B cell (primary cell): Measurements from ENCODE around the gene NADSYN1. TPM values are rescaled to one million over a fixed set of nuclear protein-coding genes. Genes with fewer than 3 reads are reported as not detected.

Source experiments
- ATAC-seq: fragments of 200-7000 bp; cut with Tn5 transposase; one replicate; pipeline ENCODE4 v1.10.0; 2021; ENCODE audit warnings: low read depth, mild to moderate bottlenecking, moderate number of reproducible peaks, moderate library complexity
- CTCF ChIA-PET: fragments of 350-600 bp; sonication (Branson Sonifier 250); formaldehyde crosslinking; loops from one replicate; lab custom pipeline; 2021; ENCODE audit warnings: antibody characterized with exemption, inconsistent platforms; lab: Charles Lee
- POLR2A ChIA-PET: fragments of 350-600 bp; sonication (Branson Sonifier 250); formaldehyde crosslinking; loops from one replicate; lab custom pipeline; 2021; ENCODE audit warnings: antibody characterized with exemption; lab: Charles Lee
- DNase-seq: peaks from one replicate; pipeline ENCODE4 v3.0.0; 2013
- H2AFZ ChIP-seq: 2 replicates; pipeline ENCODE4 v1.6.1; 2012; ENCODE audit warnings: mild to moderate bottlenecking, low read depth, low read length; ENCODE audit not compliant: insufficient read depth, poor library complexity, severe bottlenecking
- H3K27ac ChIP-seq, 2 donors: 1 replicate in 1 of 2; 2 replicates in 1 of 2; pipeline ENCODE4 v1.5.1; 2012 to 2013; ENCODE audit warnings: low read length in 2 of 2, mild to moderate bottlenecking in 2 of 2, moderate library complexity in 1 of 2
- H3K27me3 ChIP-seq, 4 experiments: fragments of 200-600 bp in 1 of 4; sonication (generic) in 1 of 4; replicated peaks in 1 of 4; 1 replicate in 2 of 4; 2 replicates in 2 of 4; pipeline versions ENCODE4 v1.6.1 to v1.7.0; 2013 to 2016; ENCODE audit warnings: low read length in 3 of 4, mild to moderate bottlenecking in 2 of 4, mixed read lengths in 1 of 4, moderate library complexity in 1 of 4; ENCODE audit not compliant: insufficient read depth in 4 of 4, control insufficient read depth in 3 of 4; ENCODE audit errors: control extremely low read depth in 1 of 4
- H3K36me3 ChIP-seq, 2 experiments: replicated peaks in 1 of 2; 1 replicate in 1 of 2; 2 replicates in 1 of 2; pipeline versions ENCODE4 v1.6.1 to v1.7.1; 2013; ENCODE audit warnings: low read length in 1 of 2; ENCODE audit not compliant: insufficient read depth in 2 of 2, control insufficient read depth in 1 of 2; ENCODE audit errors: control extremely low read depth in 1 of 2, extremely low read depth in 1 of 2
- H3K4me1 ChIP-seq, 2 donors: fragments of 200-600 bp in 1 of 2; sonication (generic) in 1 of 2; 1 replicate in 1 of 2; 2 replicates in 1 of 2; pipeline versions ENCODE4 v1.5.1 to v1.6.1; 2013 to 2017; ENCODE audit warnings: low read length in 2 of 2; ENCODE audit not compliant: control insufficient read depth in 2 of 2, insufficient read depth in 2 of 2
- H3K4me2 ChIP-seq: replicated peaks from 2 replicates; pipeline ENCODE3; 2012; ENCODE audit warnings: mild to moderate bottlenecking, low read depth, low read length; ENCODE audit not compliant: poor library complexity, severe bottlenecking
- H3K4me3 ChIP-seq, 5 experiments: fragments of 200-600 bp in 1 of 5; sonication (generic) in 1 of 5; 1 replicate in 3 of 5; 2 replicates in 2 of 5; pipeline versions ENCODE4 v1.5.1 to v1.7.0; 2011 to 2016; ENCODE audit warnings: low read length in 4 of 5, mild to moderate bottlenecking in 4 of 5, low read depth in 2 of 5, control low read depth in 1 of 5, moderate library complexity in 1 of 5; ENCODE audit not compliant: insufficient read depth in 1 of 5; ENCODE audit errors: control extremely low read depth in 1 of 5, extremely low read depth in 1 of 5
- H3K79me2 ChIP-seq: fragments of 200-600 bp; sonication (generic); one replicate; pipeline ENCODE4 v1.6.0; 2016; ENCODE audit warnings: low read length; ENCODE audit not compliant: control insufficient read depth, insufficient read depth
- H3K9ac ChIP-seq: fragments of 200-600 bp; sonication (generic); 2 replicates; pipeline ENCODE4 v1.6.1; 2017; ENCODE audit warnings: mild to moderate bottlenecking, low read length, moderate library complexity
- H3K9me3 ChIP-seq, 3 donors: one replicate each; pipeline versions ENCODE4 v1.6.1 to v1.7.1; 2013; ENCODE audit warnings: low read length in 2 of 3; ENCODE audit not compliant: control insufficient read depth in 2 of 3, insufficient read depth in 1 of 3; ENCODE audit errors: control extremely low read depth in 1 of 3
- H4K20me1 ChIP-seq: 2 replicates; pipeline ENCODE4 v1.6.0; 2012; ENCODE audit warnings: mild to moderate bottlenecking, low read length; ENCODE audit not compliant: insufficient read depth, control insufficient read depth, poor library complexity, severe bottlenecking
- H3K27ac Mint-ChIP-seq: one replicate; pipeline ENCODE4 v1.8.0; 2021; ENCODE audit warnings: mixed read lengths
- H3K27me3 Mint-ChIP-seq: one replicate; pipeline ENCODE4 v1.8.0; 2021; ENCODE audit warnings: mixed read lengths
- H3K4me1 Mint-ChIP-seq: one replicate; pipeline ENCODE4 v1.8.0; 2021; ENCODE audit warnings: mixed read lengths
- H3K4me3 Mint-ChIP-seq: one replicate; pipeline ENCODE4 v1.8.0; 2021; ENCODE audit warnings: mixed read lengths
- H3K9me3 Mint-ChIP-seq: one replicate; pipeline ENCODE4 v1.8.0; 2022; ENCODE audit warnings: mixed read lengths; ENCODE audit not compliant: insufficient read depth
- EZH2 ChIP-seq: IDR thresholded peaks from 2 replicates; pipeline ENCODE4 v1.6.1; 2012; ENCODE audit warnings: borderline replicate concordance, low read depth, mild to moderate bottlenecking, moderate library complexity, low read length; ENCODE audit not compliant: insufficient read depth, poor library complexity, severe bottlenecking
- WGBS: methylation state at CpG from one replicate; pipeline ENCODE4 v1.1.5; 2013; ENCODE audit warnings: missing lambda C conversion rate; ENCODE audit not compliant: insufficient coverage; 5-methylcytosine and 5-hydroxymethylcytosine counted together
- intact Hi-C: fragments of 100-400 bp; cut with micrococcal nuclease; formaldehyde crosslinking; loops from one replicate; pipeline ENCODE4 v1.10.0; 2022
- polyA plus RNA-seq: library from polyadenylated mRNA; depleted of rRNA; stranded (reverse); fragments of >200 nt; gene quantifications from 2 replicates; pipeline ENCODE4 v1.2.3, GENCODE V29; 2012
- total RNA-seq, 2 donors: library from RNA; stranded (reverse); fragments of 120-200 nt in 1 of 2; gene quantifications; 1 replicate in 1 of 2; 2 replicates in 1 of 2; pipeline versions ENCODE4 v1.2.3 to v1.2.4, GENCODE V29; 2013 to 2022
- TF ChIP-seq, protein P1 (sequence below): fragments of 200-600 bp; IDR thresholded peaks from one replicate; pipeline ENCODE4 v1.8.0; 2022; ENCODE audit warnings: antibody characterized with exemption, mild to moderate bottlenecking

Gene NADSYN1
- total and polyA plus RNA-seq, 2 donors (not counting 1 experiment from before 2014, with no cell fraction given): 153 to 222 TPM

DNA sequence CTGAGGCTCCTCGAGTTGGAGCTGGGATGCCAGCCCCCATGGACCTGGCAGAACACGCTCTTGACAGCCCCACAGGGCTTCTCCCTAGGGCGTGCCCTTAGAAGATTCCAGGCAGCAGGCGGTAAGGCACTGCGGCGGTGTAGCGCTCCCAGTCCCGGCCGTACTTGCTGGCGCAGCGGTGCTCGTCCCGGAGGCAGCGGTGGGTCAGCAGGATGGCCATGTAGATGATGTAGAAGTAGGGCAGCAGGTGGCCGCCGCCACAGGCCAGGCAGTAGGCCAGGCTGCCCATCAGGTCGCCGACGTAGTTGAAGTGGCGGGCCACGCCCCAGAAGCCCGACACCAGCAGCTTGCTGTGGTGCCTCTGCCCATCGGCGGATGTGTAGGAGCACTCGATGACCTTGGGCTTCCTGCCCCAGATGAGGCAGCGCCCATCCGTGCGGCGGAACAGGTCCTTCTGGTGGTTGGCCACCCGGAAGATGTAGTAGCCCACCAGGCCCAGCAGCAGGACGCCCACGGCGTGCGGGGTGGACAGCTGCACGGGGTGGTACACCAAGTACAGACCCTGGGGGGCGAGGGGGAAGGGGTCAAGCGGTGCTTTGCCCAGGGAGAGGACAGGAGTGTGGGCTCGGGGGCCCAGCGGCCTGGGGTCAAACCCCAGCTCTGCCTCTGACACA lies 17.6 kb upstream of the NADSYN1 start:
- Histone ChIP-seq H3K4me3 (no peak overlapping the region), H3K9ac (no peak overlapping the region), H3K36me3 (peaks cover 0 to 21% of the 10 kb centered on the region in 2 experiments), H2AFZ (no peak overlapping the region), H3K27me3 (no peaks in the 10 kb centered on the region), H3K4me1 (no peaks in the 10 kb centered on the region), H4K20me1 (no peaks in the 10 kb centered on the region), H3K79me2 (no peaks in the 10 kb centered on the region), H3K4me2 (no peak overlapping the region), H3K9me3 (no peaks in the 10 kb centered on the region), H3K27ac (no peak overlapping the region)
- no peak overlapping the region for H3K4me3 Mint-ChIP-seq
- no peaks in the 10 kb centered on the region for H3K9me3 Mint-ChIP-seq
- H3K27ac Mint-ChIP-seq: no peak overlapping the region
- POLR2A ChIA-PET: no interaction called here
- ATAC-seq (no peak), DNase-seq (no peak)
- H3K27me3 Mint-ChIP-seq: no peaks in the 10 kb centered on the region
- intact Hi-C loops: no loop called here
- CTCF ChIA-PET: no interaction called here
- WGBS: 95% methylated on average over 39 of the region's 39 CpGs
- TF ChIP-seq EZH2: no peak
- TF ChIP-seq, protein P1, sequence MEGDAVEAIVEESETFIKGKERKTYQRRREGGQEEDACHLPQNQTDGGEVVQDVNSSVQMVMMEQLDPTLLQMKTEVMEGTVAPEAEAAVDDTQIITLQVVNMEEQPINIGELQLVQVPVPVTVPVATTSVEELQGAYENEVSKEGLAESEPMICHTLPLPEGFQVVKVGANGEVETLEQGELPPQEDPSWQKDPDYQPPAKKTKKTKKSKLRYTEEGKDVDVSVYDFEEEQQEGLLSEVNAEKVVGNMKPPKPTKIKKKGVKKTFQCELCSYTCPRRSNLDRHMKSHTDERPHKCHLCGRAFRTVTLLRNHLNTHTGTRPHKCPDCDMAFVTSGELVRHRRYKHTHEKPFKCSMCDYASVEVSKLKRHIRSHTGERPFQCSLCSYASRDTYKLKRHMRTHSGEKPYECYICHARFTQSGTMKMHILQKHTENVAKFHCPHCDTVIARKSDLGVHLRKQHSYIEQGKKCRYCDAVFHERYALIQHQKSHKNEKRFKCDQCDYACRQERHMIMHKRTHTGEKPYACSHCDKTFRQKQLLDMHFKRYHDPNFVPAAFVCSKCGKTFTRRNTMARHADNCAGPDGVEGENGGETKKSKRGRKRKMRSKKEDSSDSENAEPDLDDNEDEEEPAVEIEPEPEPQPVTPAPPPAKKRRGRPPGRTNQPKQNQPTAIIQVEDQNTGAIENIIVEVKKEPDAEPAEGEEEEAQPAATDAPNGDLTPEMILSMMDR: no peak
- no peaks in the 10 kb centered on the region for H3K4me1 Mint-ChIP-seq

DNA sequence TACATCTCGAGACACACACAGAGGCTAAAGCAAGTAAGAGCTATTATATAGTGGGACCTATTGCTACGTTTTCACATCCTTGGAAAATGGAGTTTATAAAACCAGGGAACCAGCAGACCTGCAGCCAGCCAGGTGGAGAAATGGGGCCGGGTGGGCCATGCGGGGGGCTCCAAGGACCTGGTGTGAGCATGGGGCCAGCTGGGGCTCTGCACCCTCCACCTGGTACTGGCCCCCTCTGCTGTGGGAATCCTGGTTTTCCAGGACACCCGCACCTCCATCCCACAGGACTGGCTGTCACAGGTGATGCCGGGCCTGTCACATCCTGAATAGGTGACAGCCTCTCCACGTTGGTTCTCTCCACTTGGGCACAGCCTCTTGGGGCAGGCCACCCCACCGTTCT lies 16.1 kb upstream of the NADSYN1 start:
- H4K20me1 ChIP-seq: no peaks in the 10 kb centered on the region
- H3K4me3 ChIP-seq: no peak overlapping the region
- ATAC-seq (no peak), DNase-seq (no peak)
- intact Hi-C loops: no loop called here
- TF ChIP-seq, protein P1: no peak
- TF ChIP-seq EZH2: no peak
- ChIA-PET CTCF (no interaction called here), POLR2A (no interaction called here)
- Mint-ChIP-seq H3K27me3 (no peaks in the 10 kb centered on the region), H3K4me3 (no peak overlapping the region), H3K9me3 (no peaks in the 10 kb centered on the region), H3K27ac (no peak overlapping the region), H3K4me1 (no peaks in the 10 kb centered on the region)
- no peak overlapping the region for H3K4me2 ChIP-seq
- H3K27me3 ChIP-seq: no peaks in the 10 kb centered on the region
- no peak overlapping the region for H3K9ac ChIP-seq
- no peaks in the 10 kb centered on the region for H3K9me3 ChIP-seq
- no peaks in the 10 kb centered on the region for H3K4me1 ChIP-seq
- peaks cover 0 to 21% of the 10 kb centered on the region in 2 experiments for H3K36me3 ChIP-seq
- 91% methylated on average over 7 of the region's 8 CpGs for WGBS
- H2AFZ ChIP-seq: no peak overlapping the region
- H3K27ac ChIP-seq: no peak overlapping the region
- no peaks in the 10 kb centered on the region for H3K79me2 ChIP-seq
